HCT116 (cell line): Measurements from ENCODE around the gene COX4I2. TPM values are rescaled to one million over a fixed set of nuclear protein-coding genes. Genes with fewer than 3 reads are reported as not detected.

Experiments used
- ATAC-seq: fragments of 200-7000 bp; cut with Tn5 transposase; 2 replicates; pipeline ENCODE4 v1.9.1; 2020; ENCODE audit warnings: mild to moderate bottlenecking, moderate library complexity
- BruUV-seq: library from RNA; stranded (reverse); fragments of 400-500 nt; replicated peaks from 2 replicates; lab custom pipeline; 2021; lab: Mats Ljungman, UMichigan
- CTCF ChIA-PET: fragments of 300-600 bp; sonication (Branson Sonifier 250); formaldehyde crosslinking; loops from one replicate; lab custom pipeline; 2021; ENCODE audit warnings: antibody characterized with exemption; lab: Charles Lee
- POLR2A ChIA-PET: fragments of 300-600, 350-600 bp; sonication (Branson Sonifier 250); formaldehyde crosslinking; loops from one replicate; lab custom pipeline; 2021; ENCODE audit warnings: antibody characterized with exemption; lab: Charles Lee
- RAD21 ChIA-PET, 2 experiments: fragments of 300-600 bp; sonication (Branson Sonifier 250); formaldehyde crosslinking; loops; one replicate each; lab custom pipeline; 2023; ENCODE audit warnings: low total read pairs in 2 of 2; ENCODE audit not compliant: uncharacterized antibody in 2 of 2, unreplicated experiment in 2 of 2, low non-redundant PET in 1 of 2; lab: Charles Lee
- DNase-seq: peaks from one replicate; pipeline ENCODE4 v3.0.0-alpha.2; 2010; ENCODE audit warnings: low read depth, low spot score
- H2AFZ ChIP-seq: fragments of 200-600 bp; shearing (Covaris generic), sonication (generic); 2 replicates; pipeline ENCODE4 v1.6.1; 2017; ENCODE audit warnings: low read depth, mixed run types, mixed read lengths, antibody characterized with exemption, low read length; ENCODE audit not compliant: poor library complexity, severe bottlenecking
- H3K27ac ChIP-seq: 2 replicates; pipeline ENCODE4 v1.5.1; 2012; ENCODE audit warnings: low read depth, low read length
- H3K27me3 ChIP-seq: fragments of 200-600 bp; sonication (generic); 2 replicates; pipeline ENCODE4 v1.6.1; 2016; ENCODE audit warnings: mixed run types, low read length, mixed read lengths; ENCODE audit not compliant: insufficient read depth
- H3K36me3 ChIP-seq, 2 experiments: fragments of 200-500 bp in 1 of 2; fragments of 200-600 bp in 1 of 2; sonication (Bioruptor generic) in 1 of 2; sonication (generic) in 1 of 2; 2 replicates each; pipeline versions ENCODE4 v1.5.1 to v1.6.1; 2014 to 2016; ENCODE audit warnings: low read length in 2 of 2, inconsistent platforms in 1 of 2, mixed read lengths in 1 of 2, mixed run types in 1 of 2; ENCODE audit not compliant: insufficient read depth in 2 of 2, control insufficient read depth in 1 of 2
- H3K4me1 ChIP-seq, 2 experiments: fragments of 200-600 bp in 1 of 2; sonication (generic) in 1 of 2; 2 replicates each; pipeline versions ENCODE4 v1.5.1 to v1.6.1; 2012 to 2017; ENCODE audit warnings: low read length in 2 of 2, inconsistent platforms in 1 of 2, mild to moderate bottlenecking in 1 of 2, mixed read lengths in 1 of 2, mixed run types in 1 of 2, moderate library complexity in 1 of 2; ENCODE audit not compliant: insufficient read depth in 2 of 2, control insufficient read depth in 1 of 2
- H3K4me2 ChIP-seq: fragments of 200-600 bp; sonication (generic); 2 replicates; pipeline ENCODE4 v1.6.1; 2017; ENCODE audit warnings: mixed run types, low read length, mixed read lengths
- H3K4me3 ChIP-seq, 2 experiments: fragments of 200-600 bp in 1 of 2; sonication (generic) in 1 of 2; replicated peaks in 1 of 2; 2 replicates each; pipeline ENCODE4 v1.5.1; 2011 to 2016; ENCODE audit warnings: low read length in 2 of 2, control low read depth in 1 of 2, low read depth in 1 of 2, mild to moderate bottlenecking in 1 of 2, mixed read lengths in 1 of 2, mixed run types in 1 of 2
- H3K79me2 ChIP-seq: fragments of 200-600 bp; sonication (generic); 2 replicates; pipeline ENCODE4 v1.6.1; 2017; ENCODE audit warnings: mild to moderate bottlenecking, mixed run types, low read length, moderate library complexity, mixed read lengths; ENCODE audit not compliant: insufficient read depth
- H3K9ac ChIP-seq: fragments of 200-600 bp; sonication (generic); 2 replicates; pipeline ENCODE4 v1.6.1; 2016; ENCODE audit warnings: low read length, mixed read lengths
- H3K9me2 ChIP-seq: fragments of 200-600 bp; sonication (generic), shearing (Covaris generic); 2 replicates; pipeline ENCODE4 v1.6.1; 2017; ENCODE audit warnings: mixed run types, mild to moderate bottlenecking, moderate library complexity; ENCODE audit not compliant: insufficient read depth
- H3K9me3 ChIP-seq, 2 experiments: fragments of 200-500 bp in 1 of 2; fragments of 200-600 bp in 1 of 2; sonication (Bioruptor generic) in 1 of 2; sonication (generic) in 1 of 2; 2 replicates each; pipeline ENCODE4 v1.6.1; 2014 to 2017; ENCODE audit warnings: low read length in 2 of 2, mixed read lengths in 2 of 2, inconsistent platforms in 1 of 2, low read depth in 1 of 2, mild to moderate bottlenecking in 1 of 2, mixed run types in 1 of 2, moderate library complexity in 1 of 2; ENCODE audit not compliant: control insufficient read depth in 1 of 2, insufficient read depth in 1 of 2
- H4K20me1 ChIP-seq: fragments of 200-600 bp; sonication (generic), shearing (Covaris generic); 2 replicates; pipeline ENCODE4 v1.6.1; 2017; ENCODE audit warnings: mixed run types, mild to moderate bottlenecking, moderate library complexity; ENCODE audit not compliant: insufficient read depth
- CBX3 ChIP-seq: IDR thresholded peaks from 2 replicates; pipeline ENCODE4 v1.6.1; 2012; ENCODE audit warnings: low read depth
- ELF1 ChIP-seq: IDR thresholded peaks from 2 replicates; pipeline ENCODE4 v1.6.1; 2012; ENCODE audit warnings: low read depth, borderline replicate concordance
- JUND ChIP-seq: IDR thresholded peaks from 2 replicates; pipeline ENCODE4 v1.6.1; 2012
- POLR2A ChIP-seq: IDR thresholded peaks from 2 replicates; pipeline ENCODE4 v1.7.0; 2011; ENCODE audit warnings: borderline replicate concordance; ENCODE audit not compliant: insufficient read depth, insufficient read length; ENCODE audit errors: extremely low read depth
- SP1 ChIP-seq: IDR thresholded peaks from 2 replicates; pipeline ENCODE4 v1.6.1; 2012; ENCODE audit warnings: low read depth
- ZFX ChIP-seq: fragments of 450-650 bp; IDR thresholded peaks from 2 replicates; pipeline ENCODE4 v1.6.1; 2017
- intact Hi-C: fragments of 100-400 bp; cut with micrococcal nuclease; formaldehyde crosslinking; loops from 2 replicates; pipeline ENCODE4 v1.10.0; 2022
- total RNA-seq: library from RNA; stranded (reverse); gene quantifications from one replicate; pipeline ENCODE4 v1.2.1, GENCODE V29; 2021; ENCODE audit not compliant: unreplicated experiment
- TF ChIP-seq, protein P1 (sequence below), 3 experiments: fragments of 200-600 bp in 1 of 3; sonication (generic) in 1 of 3; IDR thresholded peaks in 2 of 3; conservative IDR thresholded peaks in 1 of 3; 2 replicates each; pipeline ENCODE4 v1.5.1; 2012 to 2017; ENCODE audit warnings: low read depth in 2 of 3, low read length in 2 of 3, antibody characterized with exemption in 1 of 3, borderline replicate concordance in 1 of 3, control low read depth in 1 of 3, mild to moderate bottlenecking in 1 of 3, mixed read lengths in 1 of 3, mixed run types in 1 of 3, moderate library complexity in 1 of 3; ENCODE audit not compliant: insufficient read depth in 1 of 3
- TF ChIP-seq, protein P2 (sequence below): IDR thresholded peaks from 2 replicates; pipeline ENCODE4 v1.6.1; 2012

The COX4I2 gene
- total RNA-seq, 1 experiment from 2014 or later = not detected

DNA sequence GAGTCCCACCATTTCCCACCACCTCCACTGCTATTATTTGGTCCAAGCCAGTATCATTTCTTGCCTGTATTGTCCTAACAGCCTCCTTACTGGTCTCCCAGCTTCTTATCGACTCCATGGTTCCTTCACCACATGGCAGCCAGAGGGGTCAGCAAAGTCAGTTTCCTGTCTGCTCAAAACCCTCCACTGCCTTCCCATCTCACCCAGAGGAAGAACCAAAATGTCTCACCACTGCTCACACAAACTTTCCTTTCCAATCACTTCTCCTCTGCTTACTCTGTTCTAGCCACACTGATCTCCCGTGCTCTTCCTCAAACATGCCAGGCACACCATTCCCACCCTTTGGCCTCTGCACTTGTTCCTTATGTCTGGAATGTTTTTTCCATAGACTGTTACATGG is 45.2 kb downstream of the COX4I2 start:
- BruUV-seq = no TSS peak
- no peaks in the 10 kb centered on the region for H3K9me2 ChIP-seq
- H3K4me2 ChIP-seq = no peak overlapping the region
- no peak for DNase-seq
- H3K4me1 ChIP-seq = peaks cover 49 to 93% of the 10 kb centered on the region in 2 experiments
- H4K20me1 ChIP-seq = no peaks in the 10 kb centered on the region; the same call in 1 of the 2 replicates
- no peak for ATAC-seq
- H2AFZ ChIP-seq = no peak overlapping the region
- H3K27ac ChIP-seq = peak overlapping the region; percentile 20; the same call in 1 of the 2 replicates
- peaks cover 12 to 47% of the 10 kb centered on the region in 2 experiments for H3K36me3 ChIP-seq
- ChIA-PET POLR2A (no interaction called here), RAD21 (no interaction called here), CTCF (interaction anchor here (1.3 kb wide), 1 partner anchor 21 kb away, joined by 5 read pairs; no protein-coding TSS in a partner anchor)
- H3K9ac ChIP-seq = 0 out of 2 replicates have a peak overlapping the region, but pooled peaks have one; percentile 3
- no peak overlapping the region for H3K4me3 ChIP-seq
- intact Hi-C loops = no loop called here
- H3K79me2 ChIP-seq = peaks cover 100% of the 10 kb centered on the region
- no peaks in the 10 kb centered on the region for H3K27me3 ChIP-seq
- no peaks in the 10 kb centered on the region for H3K9me3 ChIP-seq
- TF ChIP-seq POLR2A (no peak), CBX3 (no peak), ELF1 (no peak), JUND (no peak), SP1 (no peak), ZFX (no peak)
- TF ChIP-seq, protein P1, sequence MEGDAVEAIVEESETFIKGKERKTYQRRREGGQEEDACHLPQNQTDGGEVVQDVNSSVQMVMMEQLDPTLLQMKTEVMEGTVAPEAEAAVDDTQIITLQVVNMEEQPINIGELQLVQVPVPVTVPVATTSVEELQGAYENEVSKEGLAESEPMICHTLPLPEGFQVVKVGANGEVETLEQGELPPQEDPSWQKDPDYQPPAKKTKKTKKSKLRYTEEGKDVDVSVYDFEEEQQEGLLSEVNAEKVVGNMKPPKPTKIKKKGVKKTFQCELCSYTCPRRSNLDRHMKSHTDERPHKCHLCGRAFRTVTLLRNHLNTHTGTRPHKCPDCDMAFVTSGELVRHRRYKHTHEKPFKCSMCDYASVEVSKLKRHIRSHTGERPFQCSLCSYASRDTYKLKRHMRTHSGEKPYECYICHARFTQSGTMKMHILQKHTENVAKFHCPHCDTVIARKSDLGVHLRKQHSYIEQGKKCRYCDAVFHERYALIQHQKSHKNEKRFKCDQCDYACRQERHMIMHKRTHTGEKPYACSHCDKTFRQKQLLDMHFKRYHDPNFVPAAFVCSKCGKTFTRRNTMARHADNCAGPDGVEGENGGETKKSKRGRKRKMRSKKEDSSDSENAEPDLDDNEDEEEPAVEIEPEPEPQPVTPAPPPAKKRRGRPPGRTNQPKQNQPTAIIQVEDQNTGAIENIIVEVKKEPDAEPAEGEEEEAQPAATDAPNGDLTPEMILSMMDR (IDR thresholded peaks at IDR 0.05 in 2 of 3, conservative IDR thresholded peaks at IDR 0.05 in 1 of 3; ENCODE audit: borderline replicate concordance in 1 of 3, insufficient read depth in 1 of 3, low read depth in 2 of 3, low read length in 2 of 3) = no peak
- TF ChIP-seq, protein P2, sequence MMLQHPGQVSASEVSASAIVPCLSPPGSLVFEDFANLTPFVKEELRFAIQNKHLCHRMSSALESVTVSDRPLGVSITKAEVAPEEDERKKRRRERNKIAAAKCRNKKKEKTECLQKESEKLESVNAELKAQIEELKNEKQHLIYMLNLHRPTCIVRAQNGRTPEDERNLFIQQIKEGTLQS = no peak
